Hepatic stellate cell (primary cell): Measurements from ENCODE around the gene CCDC127.

Experiments
- DNase-seq: peaks from one replicate; pipeline ENCODE4 v3.0.0; 2011; ENCODE audit warnings: low spot score

Gene CCDC127

GRCh38 chr5:189486-189885 lies 28.5 kb downstream of the CCDC127 start:
- DNase-seq: no peak

- peak; percentile 96 for DNase-seq
Observed at GRCh38 chr5:188488-189481, 29.2 kb downstream of the CCDC127 start.

GRCh38 chr5:187617-188451 lies 30.1 kb downstream of the CCDC127 start:
- no peak for DNase-seq

GRCh38 chr5:187042-187431 lies 30.9 kb downstream of the CCDC127 start:
- no peak for DNase-seq

GRCh38 chr5:186091-187041 lies 31.6 kb downstream of the CCDC127 start:
- no peak for DNase-seq

GRCh38 chr5:185095-186070 lies 32.6 kb downstream of the CCDC127 start:
- peak; percentile 87 for DNase-seq

GRCh38 chr5:184471-184870 lies 33.5 kb downstream of the CCDC127 start:
- DNase-seq: no peak

GRCh38 chr5:182126-182525 lies 35.8 kb downstream of the CCDC127 start:
- DNase-seq: no peak

GRCh38 chr5:181566-181965 lies 36.4 kb downstream of the CCDC127 start:
- no peak for DNase-seq

GRCh38 chr5:181160-181559 lies 36.8 kb downstream of the CCDC127 start:
- no peak for DNase-seq

- no peak for DNase-seq
Observed at GRCh38 chr5:180286-180918, 37.6 kb downstream of the CCDC127 start.

- no peak for DNase-seq
Observed at GRCh38 chr5:179401-179800, 38.6 kb downstream of the CCDC127 start.

- DNase-seq: no peak
Observed at GRCh38 chr5:178110-178509, 39.8 kb downstream of the CCDC127 start.

- DNase-seq: no peak
Observed at GRCh38 chr5:176296-176823, 41.6 kb downstream of the CCDC127 start.

- no peak for DNase-seq
Observed at GRCh38 chr5:174876-175465, 43.0 kb downstream of the CCDC127 start.

GRCh38 chr5:174291-174600 lies 43.7 kb downstream of the CCDC127 start:
- DNase-seq: no peak

GRCh38 chr5:173392-174290 lies 44.3 kb downstream of the CCDC127 start:
- DNase-seq: no peak

- DNase-seq: no peak
Observed at GRCh38 chr5:172841-173251, 45.1 kb downstream of the CCDC127 start.
